ENCODE measurements around the gene UNC45B. TPM values are rescaled to one million over a fixed set of nuclear protein-coding genes. Genes with fewer than 3 reads are reported as not detected.
"Not testable (repeated sequence)": the region's sequence is repeated elsewhere in the genome, so short reads cannot be mapped to it uniquely, and the experiment has no call there.

Gene UNC45B
- total RNA-seq, 1 donor from 2014 or later, result not detected

- no peak for DNase-seq (ENCODE audit: low read depth)
Observed at GRCh38 chr17:35214631-35215273, 67.1 kb downstream of the UNC45B start.

GRCh38 chr17:35217107-35217506, 69.5 kb downstream of the UNC45B start:
- no peak for DNase-seq (ENCODE audit: low read depth)

GRCh38 chr17:35218915-35219314, 71.3 kb downstream of the UNC45B start:
- DNase-seq (ENCODE audit: low read depth), result peak; percentile 7

- DNase-seq (ENCODE audit: low read depth), result no peak
Observed at GRCh38 chr17:35222452-35222851, 74.8 kb downstream of the UNC45B start.

- no peak for DNase-seq (ENCODE audit: low read depth)
Observed at GRCh38 chr17:35224436-35224835, 76.8 kb downstream of the UNC45B start.

- no peak for DNase-seq (ENCODE audit: low read depth)
Observed at GRCh38 chr17:35227546-35227945, 79.9 kb downstream of the UNC45B start.

- DNase-seq (ENCODE audit: low read depth), result no peak
Observed at GRCh38 chr17:35229638-35230037, 82.0 kb downstream of the UNC45B start.

- DNase-seq (ENCODE audit: low read depth), result not testable (repeated sequence)
Observed at GRCh38 chr17:35234315-35234714, 86.7 kb downstream of the UNC45B start.

- DNase-seq (ENCODE audit: low read depth), result no peak
Observed at GRCh38 chr17:35235289-35235688, 87.7 kb downstream of the UNC45B start.

GRCh38 chr17:35235917-35236316, 88.3 kb downstream of the UNC45B start:
- peak; percentile 10 for DNase-seq (ENCODE audit: low read depth)

GRCh38 chr17:35236821-35237220, 89.2 kb downstream of the UNC45B start:
- peak; percentile 74 for DNase-seq (ENCODE audit: low read depth)

- peak; percentile 51 for DNase-seq (ENCODE audit: low read depth)
Observed at GRCh38 chr17:35238821-35239220, 91.2 kb downstream of the UNC45B start.

Other genes starting within 250 kb of the UNC45B start
- 0.85 and 1.4 TPM in 2 replicates for gene CCT6B, start 186.4 kb upstream of the UNC45B start, total RNA-seq
- gene ZNF830, start 186.3 kb upstream of the UNC45B start, total RNA-seq, result 9.6 and 16.6 TPM in 2 replicates
- 24.3 and 40.8 TPM in 2 replicates for gene LIG3, start 167.3 kb upstream of the UNC45B start, total RNA-seq
- gene RFFL, start 84.1 kb upstream of the UNC45B start, total RNA-seq, result 6.8 and 20.7 TPM in 2 replicates
- 7.8 and 8.8 TPM in 2 replicates for gene RAD51D, start 28.0 kb upstream of the UNC45B start, total RNA-seq
- not detected in 2 replicates for gene FNDC8, start 26.2 kb upstream of the UNC45B start, total RNA-seq
- 18.2 and 28.8 TPM in 2 replicates for gene NLE1, start 5.5 kb upstream of the UNC45B start, total RNA-seq
- not detected in 2 replicates for gene SLC35G3, start 46.6 kb downstream of the UNC45B start, total RNA-seq
- 67.4 and 82.7 TPM in 2 replicates for gene SLFN5, start 95.3 kb downstream of the UNC45B start, total RNA-seq
- 6.0 and 8.2 TPM in 2 replicates for gene SLFN11, start 225.8 kb downstream of the UNC45B start, total RNA-seq